Endothelial cell of umbilical vein (primary cell): Measurements from ENCODE around the gene GRID1. TPM values are rescaled to one million over a fixed set of nuclear protein-coding genes. Genes with fewer than 3 reads are reported as not detected.

Experiments used
- BruUV-seq: library from RNA; stranded (reverse); fragments of 400-500 nt; replicated peaks from 2 replicates; lab custom pipeline; 2021; lab: Mats Ljungman, UMichigan
- CTCF ChIA-PET: fragments of 300-600, 350-600 bp; sonication (Branson Sonifier 250); formaldehyde crosslinking; loops from one replicate; lab custom pipeline; 2021; ENCODE audit warnings: antibody characterized with exemption, inconsistent platforms; lab: Charles Lee
- POLR2A ChIA-PET: fragments of 300-600, 350-600 bp; sonication (Branson Sonifier 250); formaldehyde crosslinking; loops from one replicate; lab custom pipeline; 2021; ENCODE audit warnings: antibody characterized with exemption, inconsistent platforms; lab: Charles Lee
- DNase-seq: peaks from one replicate; pipeline ENCODE4 v3.0.0-alpha.2; 2011; ENCODE audit warnings: low read depth, low spot score
- FAIRE-seq: peaks from 2 replicates; lab custom pipeline; 2011; peaks lifted over from hg19 to GRCh38; lab: Jason Lieb, UNC
- H2AFZ ChIP-seq: 2 replicates; pipeline ENCODE4 v1.6.0; 2012; ENCODE audit warnings: low read depth, low read length, control low read depth, inconsistent platforms
- H3K27ac ChIP-seq: 2 replicates; pipeline ENCODE4 v1.5.1; 2011; ENCODE audit warnings: low read depth, mild to moderate bottlenecking, control low read depth, low read length, moderate library complexity; ENCODE audit not compliant: insufficient read depth
- H3K27me3 ChIP-seq, 2 experiments: 2 replicates each; pipeline versions ENCODE4 v1.6.0 to v1.6.1; 2011; ENCODE audit warnings: low read length in 2 of 2, mixed read lengths in 1 of 2; ENCODE audit not compliant: control insufficient read depth in 2 of 2, insufficient read depth in 2 of 2
- H3K36me3 ChIP-seq, 2 experiments: 2 replicates in 1 of 2; 3 replicates in 1 of 2; pipeline ENCODE4 v1.5.1; 2011; ENCODE audit warnings: low read length in 2 of 2, mild to moderate bottlenecking in 1 of 2, moderate library complexity in 1 of 2; ENCODE audit not compliant: control insufficient read depth in 2 of 2, insufficient read depth in 2 of 2; ENCODE audit errors: extremely low read depth in 1 of 2
- H3K4me1 ChIP-seq: 3 replicates; pipeline ENCODE4 v1.5.1; 2011; ENCODE audit warnings: mild to moderate bottlenecking, low read length; ENCODE audit not compliant: control insufficient read depth, insufficient read depth; ENCODE audit errors: extremely low read depth
- H3K4me2 ChIP-seq: 2 replicates; pipeline ENCODE4 v1.6.1; 2011; ENCODE audit warnings: low read length, control low read depth, mixed read lengths; ENCODE audit not compliant: insufficient read depth
- H3K4me3 ChIP-seq, 3 experiments: fragments of 200-600 bp in 1 of 3; sonication (generic), shearing (Covaris generic) in 1 of 3; replicated peaks in 1 of 3; 2 replicates each; pipeline ENCODE4 v1.5.1; 2011 to 2016; ENCODE audit warnings: control low read depth in 3 of 3, low read length in 3 of 3, mild to moderate bottlenecking in 2 of 3, inconsistent platforms in 1 of 3, low read depth in 1 of 3, moderate library complexity in 1 of 3; ENCODE audit not compliant: insufficient read depth in 1 of 3
- H3K79me2 ChIP-seq: 2 replicates; pipeline ENCODE4 v1.6.0; 2012; ENCODE audit warnings: low read length, inconsistent platforms; ENCODE audit not compliant: control insufficient read depth, insufficient read depth
- H3K9ac ChIP-seq: replicated peaks from 2 replicates; pipeline ENCODE3; 2011; ENCODE audit warnings: low read length, control low read depth; ENCODE audit not compliant: insufficient read depth; ENCODE audit errors: extremely low read depth
- H3K9me1 ChIP-seq: replicated peaks from 3 replicates; pipeline ENCODE4 v1.6.0; 2011; ENCODE audit warnings: mild to moderate bottlenecking, low read length; ENCODE audit not compliant: control insufficient read depth, insufficient read depth; ENCODE audit errors: extremely low read depth
- H3K9me3 ChIP-seq: replicated peaks from 2 replicates; pipeline ENCODE4 v1.5.1; 2012; ENCODE audit warnings: low read length, inconsistent platforms; ENCODE audit not compliant: control insufficient read depth, insufficient read depth
- H4K20me1 ChIP-seq: replicated peaks from 2 replicates; pipeline ENCODE3; 2011; ENCODE audit warnings: mild to moderate bottlenecking, low read length; ENCODE audit not compliant: control insufficient read depth, insufficient read depth; ENCODE audit errors: extremely low read depth
- EZH2 ChIP-seq: IDR thresholded peaks from 2 replicates; pipeline ENCODE4 v1.6.1; 2012; ENCODE audit warnings: borderline replicate concordance, low read depth, mild to moderate bottlenecking, moderate library complexity, low read length, inconsistent platforms; ENCODE audit not compliant: severe bottlenecking
- FOS ChIP-seq: IDR thresholded peaks from 2 replicates; pipeline ENCODE4 v1.6.1; 2011; ENCODE audit warnings: mild to moderate bottlenecking, low read length, moderate library complexity, borderline replicate concordance; ENCODE audit not compliant: insufficient read depth
- GATA2 ChIP-seq: IDR thresholded peaks from 2 replicates; pipeline ENCODE4 v1.7.0; 2011; ENCODE audit warnings: low read depth, mild to moderate bottlenecking, moderate library complexity, mixed read lengths, low read length; ENCODE audit not compliant: insufficient read length, insufficient read depth
- JUN ChIP-seq: IDR thresholded peaks from 2 replicates; pipeline ENCODE4 v1.6.1; 2011; ENCODE audit warnings: borderline replicate concordance, low read depth; ENCODE audit not compliant: insufficient read length, insufficient read depth
- MYC ChIP-seq: IDR thresholded peaks from one replicate; pipeline ENCODE4 v1.6.1; 2011; ENCODE audit warnings: mild to moderate bottlenecking, low read depth, low read length
- POLR2A ChIP-seq: IDR thresholded peaks from 2 replicates; pipeline ENCODE4 v1.6.1; 2012; ENCODE audit warnings: low read depth, mild to moderate bottlenecking, control low read depth, low read length
- POLR2AphosphoS5 ChIP-seq: IDR thresholded peaks from 2 replicates; pipeline ENCODE4 v1.6.1; 2012; ENCODE audit warnings: low read depth, mild to moderate bottlenecking, control low read depth, low read length, moderate library complexity; ENCODE audit not compliant: insufficient read depth
- dilution Hi-C: fragments of 300-500 bp; cut with MboI; formaldehyde crosslinking; loops from one replicate; pipeline ENCODE4 v1.15.0; 2019; ENCODE audit warnings: low sequenced_read_pairs; ENCODE audit not compliant: extremely low pct_ligation_motif_present
- intact Hi-C: fragments of 100-400 bp; cut with micrococcal nuclease; formaldehyde crosslinking; loops from one replicate; pipeline ENCODE4 v1.10.0; 2022
- polyA plus RNA-seq, 4 experiments: library from polyadenylated mRNA; depleted of rRNA in 3 of 4; stranded (reverse) in 3 of 4; unstranded in 1 of 4; fragments of >200 nt; gene quantifications; 2 replicates each; pipeline versions ENCODE4 v1.2.1 to v1.2.3, GENCODE V29; 2011 to 2012; ENCODE audit warnings: missing spikeins in 1 of 4
- total RNA-seq: library from RNA; stranded (reverse); gene quantifications from 2 replicates; pipeline ENCODE4 v1.2.3, GENCODE V29; 2021
- TF ChIP-seq, protein P1 (sequence below), 2 donors: IDR thresholded peaks; 1 replicate in 1 of 2; 2 replicates in 1 of 2; pipeline ENCODE4 v1.5.1; 2011; ENCODE audit warnings: low read length in 2 of 2, mild to moderate bottlenecking in 2 of 2, moderate library complexity in 2 of 2, control low read depth in 1 of 2, inconsistent platforms in 1 of 2, low read depth in 1 of 2; ENCODE audit not compliant: insufficient read depth in 1 of 2; ENCODE audit errors: extremely low read depth in 1 of 2
- TF ChIP-seq, protein P2 (sequence below): IDR thresholded peaks from 2 replicates; pipeline ENCODE4 v1.6.1; 2011; ENCODE audit not compliant: insufficient read depth, insufficient read length

The GRID1 gene
- total and polyA plus RNA-seq, 2 donors (not counting 3 experiments of a cell fraction or from before 2014, with no cell fraction given), result not detected

DNA sequence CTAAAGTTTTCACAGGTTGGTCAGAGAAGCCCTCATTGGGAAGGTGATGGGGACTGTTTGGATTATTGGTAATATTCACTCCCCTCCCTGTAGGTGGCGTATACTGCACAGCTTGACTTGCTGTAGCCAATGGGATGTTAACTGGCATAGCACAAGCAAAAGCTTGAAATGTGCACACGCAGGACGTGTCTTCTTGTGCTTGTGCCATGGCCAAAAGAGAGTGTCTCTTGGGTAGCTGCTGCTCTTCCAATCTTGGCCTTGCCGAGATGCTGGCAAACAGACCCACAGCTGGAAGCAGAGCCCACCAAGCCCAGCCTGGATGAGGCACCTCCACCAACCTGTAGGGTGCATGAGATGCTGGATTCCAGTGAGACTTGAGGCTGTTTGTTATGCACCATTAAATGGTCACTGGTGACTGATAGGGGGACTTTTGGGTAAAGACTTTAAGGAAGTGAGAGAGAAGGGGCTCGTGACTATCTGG, 266.0 kb downstream of the GRID1 start:
- H3K9me3 ChIP-seq, result no peaks in the 10 kb centered on the region
- POLR2A ChIA-PET, result no interaction called here
- CTCF ChIA-PET, result no interaction called here
- no peak overlapping the region for H3K4me2 ChIP-seq
- FAIRE-seq, result no peak
- no peak overlapping the region for H3K27ac ChIP-seq
- TF ChIP-seq GATA2, result no peak
- no peak for TF ChIP-seq FOS
- TF ChIP-seq, protein P1, sequence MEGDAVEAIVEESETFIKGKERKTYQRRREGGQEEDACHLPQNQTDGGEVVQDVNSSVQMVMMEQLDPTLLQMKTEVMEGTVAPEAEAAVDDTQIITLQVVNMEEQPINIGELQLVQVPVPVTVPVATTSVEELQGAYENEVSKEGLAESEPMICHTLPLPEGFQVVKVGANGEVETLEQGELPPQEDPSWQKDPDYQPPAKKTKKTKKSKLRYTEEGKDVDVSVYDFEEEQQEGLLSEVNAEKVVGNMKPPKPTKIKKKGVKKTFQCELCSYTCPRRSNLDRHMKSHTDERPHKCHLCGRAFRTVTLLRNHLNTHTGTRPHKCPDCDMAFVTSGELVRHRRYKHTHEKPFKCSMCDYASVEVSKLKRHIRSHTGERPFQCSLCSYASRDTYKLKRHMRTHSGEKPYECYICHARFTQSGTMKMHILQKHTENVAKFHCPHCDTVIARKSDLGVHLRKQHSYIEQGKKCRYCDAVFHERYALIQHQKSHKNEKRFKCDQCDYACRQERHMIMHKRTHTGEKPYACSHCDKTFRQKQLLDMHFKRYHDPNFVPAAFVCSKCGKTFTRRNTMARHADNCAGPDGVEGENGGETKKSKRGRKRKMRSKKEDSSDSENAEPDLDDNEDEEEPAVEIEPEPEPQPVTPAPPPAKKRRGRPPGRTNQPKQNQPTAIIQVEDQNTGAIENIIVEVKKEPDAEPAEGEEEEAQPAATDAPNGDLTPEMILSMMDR (IDR thresholded peaks at IDR 0.05; ENCODE audit: extremely low read depth in 1 of 2, insufficient read depth in 1 of 2, low read depth in 1 of 2, low read length in 2 of 2), result peak; percentile 10 to 12
- no peak for TF ChIP-seq POLR2AphosphoS5
- TF ChIP-seq JUN, result no peak
- TF ChIP-seq MYC, result no peak
- TF ChIP-seq, protein P2, sequence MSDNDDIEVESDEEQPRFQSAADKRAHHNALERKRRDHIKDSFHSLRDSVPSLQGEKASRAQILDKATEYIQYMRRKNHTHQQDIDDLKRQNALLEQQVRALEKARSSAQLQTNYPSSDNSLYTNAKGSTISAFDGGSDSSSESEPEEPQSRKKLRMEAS, result no peak
- TF ChIP-seq EZH2, result no peak
- TF ChIP-seq POLR2A, result no peak
- no peaks in the 10 kb centered on the region for H3K79me2 ChIP-seq
- no TSS peak for BruUV-seq
- no peaks in the 10 kb centered on the region for H3K27me3 ChIP-seq
- intact Hi-C loops (no loop called here), dilution Hi-C loops (no loop called here)
- no peaks in the 10 kb centered on the region for H3K4me1 ChIP-seq
- H4K20me1 ChIP-seq, result no peaks in the 10 kb centered on the region
- no peaks in the 10 kb centered on the region for H3K36me3 ChIP-seq
- no peak overlapping the region for H3K4me3 ChIP-seq
- H2AFZ ChIP-seq, result no peak overlapping the region
- no peak for DNase-seq
- no peaks in the 10 kb centered on the region for H3K9me1 ChIP-seq
- H3K9ac ChIP-seq, result no peak overlapping the region
